Daoy (cell line): ENCODE data around the gene UBE2F. TPM values are rescaled to one million over a fixed set of nuclear protein-coding genes. Genes with fewer than 3 reads are reported as not detected.
"Not testable (repeated sequence)": the region's sequence is repeated elsewhere in the genome, so short reads cannot be mapped to it uniquely, and the experiment has no call there.

Experiments
- DNase-seq: peaks from one replicate; pipeline ENCODE4 v3.0.0-alpha.2; 2015; ENCODE audit warnings: low read depth
- total RNA-seq: library from RNA; depleted of rRNA; stranded (reverse); fragments of >200 nt; shearing (Covaris generic); gene quantifications from 2 replicates; pipeline ENCODE4 v1.2.3, GENCODE V29; 2014

The UBE2F gene
- total RNA-seq, 1 experiment from 2014 or later: 73.9 TPM

DNA sequence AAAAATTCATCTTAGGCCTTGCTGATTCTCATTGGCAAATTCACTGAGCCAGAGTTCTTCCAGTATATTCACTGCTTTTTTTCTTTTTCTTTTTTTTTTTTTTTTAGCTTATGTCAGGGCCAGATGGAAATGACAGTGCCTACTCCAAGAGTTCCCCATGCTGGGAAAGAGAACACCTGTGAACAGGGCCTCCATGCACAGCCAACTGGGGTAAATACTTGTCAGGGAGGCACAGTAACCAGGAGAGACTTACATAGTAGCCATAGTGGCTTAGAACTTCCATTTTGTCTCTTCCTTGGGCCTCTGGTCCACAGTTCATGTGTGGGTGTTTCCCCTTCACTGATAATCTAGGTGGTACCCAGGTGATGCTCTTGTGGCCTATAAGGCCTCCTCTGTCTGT lies 78.8 kb downstream of the UBE2F start:
- no peak for DNase-seq

- DNase-seq: no peak
These were observed 80.0 kb downstream of the UBE2F start for GRCh38 chr2:238046725-238047270.

- DNase-seq: no peak
These were observed 86.5 kb downstream of the UBE2F start for GRCh38 chr2:238053191-238053776.

GRCh38 chr2:238055841-238056240 lies 89.0 kb downstream of the UBE2F start:
- no peak for DNase-seq

DNA sequence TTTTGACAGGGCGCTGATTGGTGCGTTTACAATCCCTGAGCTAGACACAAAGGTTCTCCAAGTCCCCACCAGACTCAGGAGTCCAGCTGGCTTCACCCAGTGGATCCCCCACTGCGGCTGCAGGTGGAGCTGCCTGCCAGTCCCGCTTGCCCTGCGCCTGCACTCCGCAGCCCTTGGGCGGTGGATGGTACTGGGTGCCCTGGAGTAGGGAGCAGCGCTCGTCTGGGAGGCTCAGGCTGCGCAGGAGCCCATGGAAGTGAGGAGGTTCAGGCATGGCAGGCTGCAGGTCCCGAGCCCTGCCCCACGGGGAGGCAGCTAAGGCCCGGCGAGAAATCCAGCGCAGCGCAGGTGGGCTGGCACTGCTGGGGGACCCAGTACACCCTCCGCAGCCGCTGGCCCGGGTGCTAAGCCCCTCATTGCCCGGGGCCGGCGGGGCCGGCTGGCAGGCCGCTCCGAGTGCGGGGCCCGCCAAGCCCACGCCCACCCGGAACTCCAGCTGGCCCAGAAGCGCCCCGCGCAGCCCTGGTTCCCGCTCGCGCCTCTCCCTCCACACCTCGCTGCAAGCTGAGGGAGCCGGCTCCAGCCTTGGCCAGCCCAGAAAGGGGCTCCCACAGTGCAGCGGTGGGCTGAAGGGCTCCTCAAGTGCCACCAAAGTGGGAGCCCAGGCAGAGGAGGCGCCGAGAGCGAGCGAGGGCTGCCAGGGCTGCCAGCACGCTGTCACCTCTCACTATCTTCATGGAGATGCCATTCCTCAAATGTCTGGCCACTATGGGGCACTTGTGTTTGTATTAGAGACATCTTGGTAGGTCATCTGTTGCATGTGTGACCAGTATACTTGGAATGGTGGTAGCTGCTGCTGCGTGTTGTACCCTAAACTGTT lies 91.1 kb downstream of the UBE2F start:
- DNase-seq: not testable (repeated sequence)

- DNase-seq: no peak
These were observed 92.7 kb downstream of the UBE2F start for GRCh38 chr2:238059505-238059904.

DNA sequence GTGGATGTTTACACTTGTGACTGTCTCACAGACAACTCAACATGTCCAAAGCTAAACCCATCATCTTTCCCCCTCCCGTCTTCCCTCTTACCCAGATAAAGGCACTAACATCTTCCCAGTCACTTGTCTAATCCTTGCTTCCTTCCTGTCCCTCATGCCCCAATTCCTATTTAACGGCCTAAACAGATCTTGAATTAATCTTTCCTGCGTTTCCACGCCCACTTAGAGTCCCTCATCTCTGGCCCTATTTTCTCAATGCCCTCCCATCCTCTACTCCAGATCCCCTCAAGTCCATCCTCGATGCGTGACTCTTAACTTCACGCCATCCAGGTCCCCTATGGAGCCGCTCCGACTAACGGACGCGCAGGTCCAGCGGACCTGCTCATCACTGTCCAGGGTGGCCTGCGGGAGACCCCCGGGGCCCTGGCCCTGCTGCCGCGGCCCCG lies 93.3 kb downstream of the UBE2F start:
- DNase-seq: peak; percentile 28

- peak; percentile 99 for DNase-seq
These were observed 93.9 kb downstream of the UBE2F start, which contains the start of gene SCLY for GRCh38 chr2:238060542-238061314. TSS of gene SCLY (plus strand) at chr2:238061001. CDS start at chr2:238061055, 54 bp downstream.

DNA sequence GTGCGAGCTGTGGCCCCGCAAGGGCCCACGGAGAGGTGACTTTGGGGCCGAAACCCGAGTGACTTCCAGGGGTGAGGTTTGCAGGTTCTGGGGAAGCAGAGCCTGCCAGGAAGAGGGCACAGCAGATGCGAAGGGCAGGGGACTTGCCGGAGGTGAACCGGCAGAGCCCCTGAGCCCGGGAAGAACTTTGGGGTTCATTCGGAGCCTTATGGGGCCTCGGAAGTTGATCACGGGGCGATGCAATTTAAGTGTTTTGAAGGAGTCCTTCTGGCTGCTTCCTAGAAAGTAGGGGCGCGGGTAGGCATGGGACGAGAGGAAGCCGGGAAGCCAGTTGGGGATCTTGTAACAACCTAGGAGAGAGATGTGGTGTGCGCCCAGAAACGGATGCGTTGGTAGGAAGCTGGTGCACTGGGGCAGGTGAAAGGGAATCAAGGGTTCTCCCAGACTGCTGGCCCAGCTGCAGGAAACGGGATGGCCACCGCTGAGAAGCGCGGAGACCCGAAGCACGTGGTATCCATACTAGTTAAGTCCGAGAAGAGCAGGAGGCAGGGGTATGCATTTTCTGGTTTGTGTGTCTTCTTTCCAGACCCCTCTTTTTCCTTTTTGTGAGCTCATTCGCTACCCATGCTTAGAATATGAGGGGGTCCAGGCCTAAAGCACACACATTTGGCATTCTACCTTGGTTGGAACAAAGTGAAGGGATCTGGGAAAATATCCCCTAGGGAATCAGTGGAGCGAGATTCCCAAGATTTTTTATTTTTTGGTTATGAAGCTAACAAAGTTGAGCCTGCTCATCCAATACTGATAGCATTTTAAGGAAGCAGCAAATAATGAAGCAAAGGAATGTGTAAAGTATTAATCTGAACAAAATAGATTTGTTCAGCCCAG lies 94.7 kb downstream of the UBE2F start:
- peak; percentile 71 for DNase-seq

GRCh38 chr2:238063414-238064189 lies 96.8 kb downstream of the UBE2F start:
- DNase-seq: no peak

GRCh38 chr2:238064376-238064775 lies 97.6 kb downstream of the UBE2F start:
- no peak for DNase-seq

- no peak for DNase-seq
These were observed 98.4 kb downstream of the UBE2F start for GRCh38 chr2:238065071-238065846.

DNA sequence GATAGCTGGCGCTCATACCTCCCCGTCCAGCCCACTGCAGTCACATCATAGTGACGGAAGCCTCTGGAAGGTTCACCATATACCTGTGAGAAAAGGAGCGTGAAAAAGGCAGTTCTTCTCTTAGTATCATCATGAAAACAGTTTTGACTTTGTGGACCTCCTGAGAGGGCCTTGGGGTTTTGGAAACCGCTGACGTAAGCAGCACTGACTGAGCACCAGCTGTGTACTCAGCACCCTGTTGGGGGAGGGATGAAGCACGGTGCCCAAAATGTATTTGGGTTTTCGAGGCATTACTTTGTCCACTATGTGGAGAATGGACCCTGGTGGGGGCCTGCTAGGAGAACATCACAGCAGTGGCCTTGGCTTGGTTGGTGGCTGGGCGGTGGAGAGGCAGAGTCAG lies 99.4 kb downstream of the UBE2F start:
- DNase-seq: no peak

- DNase-seq: not testable (repeated sequence)
These were observed 99.9 kb downstream of the UBE2F start for GRCh38 chr2:238066718-238067117.

- no peak for DNase-seq
These were observed 101.1 kb downstream of the UBE2F start for GRCh38 chr2:238067939-238068338.

DNA sequence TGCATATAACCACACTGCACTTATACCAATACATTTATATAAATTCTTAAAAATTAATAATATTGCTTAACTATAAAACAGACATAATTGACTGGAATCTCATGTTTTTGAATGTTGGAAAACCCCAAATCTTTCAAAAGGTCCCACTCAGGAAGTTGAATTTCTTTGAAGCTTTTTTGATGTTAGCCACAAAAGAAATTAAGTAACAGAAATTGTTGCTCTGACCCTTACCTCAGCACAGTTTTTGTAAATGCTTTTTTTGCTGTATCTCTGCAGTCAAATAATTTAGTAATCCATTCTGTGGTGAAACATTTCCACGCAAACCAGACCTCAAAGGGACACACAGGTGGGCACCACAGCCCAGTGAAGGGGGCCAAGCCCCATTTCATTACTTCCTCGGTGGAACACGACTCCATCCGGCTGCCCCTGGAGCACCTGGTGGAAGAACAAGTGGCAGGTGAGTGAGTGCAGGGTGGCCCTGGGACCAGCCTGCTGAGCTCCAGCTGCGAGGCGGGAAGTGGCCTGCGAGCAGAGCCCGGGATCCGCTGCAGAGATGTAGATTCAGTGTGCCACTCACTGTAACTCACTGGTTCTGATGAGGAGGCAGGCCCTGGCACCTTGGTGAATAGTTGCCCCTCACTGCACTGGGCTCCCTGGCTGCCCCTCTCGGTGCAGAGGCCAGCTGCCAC lies 102.4 kb downstream of the UBE2F start:
- no peak for DNase-seq

DNA sequence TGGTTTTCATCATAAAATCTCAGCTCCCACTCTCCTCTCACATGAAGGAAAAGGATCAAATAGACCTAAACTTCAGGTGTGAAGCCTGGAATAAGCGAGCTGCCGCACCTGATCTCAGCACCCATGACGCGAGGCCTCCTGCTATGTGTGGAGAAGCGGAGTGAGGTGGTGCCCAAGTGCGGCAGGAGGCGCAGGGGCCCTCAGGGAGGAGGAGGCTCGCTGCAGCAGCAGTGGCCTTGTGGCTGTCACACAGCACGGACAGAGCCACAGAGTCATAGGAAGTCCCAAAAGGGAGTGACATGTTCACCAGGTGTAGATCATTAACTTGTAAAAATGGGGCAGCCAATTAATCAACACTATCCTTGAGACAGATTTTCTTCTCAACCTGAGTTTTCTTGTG lies 103.1 kb downstream of the UBE2F start:
- DNase-seq: no peak

DNA sequence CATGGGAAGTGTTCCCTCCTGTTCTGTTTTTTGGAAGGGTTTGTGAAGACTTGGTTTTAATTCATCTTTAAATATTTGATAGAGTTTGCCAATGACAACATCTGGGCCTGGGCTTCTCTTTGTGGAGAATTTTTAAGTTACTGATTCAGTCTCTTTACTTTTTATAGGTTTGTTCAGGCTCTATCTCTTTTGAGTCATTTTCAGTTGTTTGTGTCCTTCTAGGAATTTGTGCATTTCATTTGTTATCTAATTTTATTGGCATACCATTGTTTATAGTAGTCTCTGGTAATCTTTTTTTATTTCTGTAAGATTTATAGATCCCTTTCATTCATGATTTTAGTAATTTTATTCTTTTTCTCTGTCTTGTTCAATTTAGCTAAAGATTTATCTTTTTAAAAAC lies 108.6 kb downstream of the UBE2F start:
- no peak for DNase-seq

- peak; percentile 7 for DNase-seq
These were observed 110.5 kb downstream of the UBE2F start for GRCh38 chr2:238077292-238077691.
